COLO668 (cell line): ENCODE measurements around the gene SPEF1.
"Not testable (repeated sequence)": the region's sequence is repeated elsewhere in the genome, so short reads cannot be mapped to it uniquely, and the experiment has no call there.

Source experiments
- DNase-seq: peaks from one replicate; lab custom pipeline; 2025; ENCODE audit not compliant: unreplicated experiment; lab: John Stamatoyannopoulos, UW

SPEF1 gene

GRCh38 chr20:3789201-3789600, 8.0 kb upstream of the SPEF1 start:
- DNase-seq, result not testable (repeated sequence)

GRCh38 chr20:3788685-3789155, 7.5 kb upstream of the SPEF1 start:
- peak; percentile 38 for DNase-seq

DNA sequence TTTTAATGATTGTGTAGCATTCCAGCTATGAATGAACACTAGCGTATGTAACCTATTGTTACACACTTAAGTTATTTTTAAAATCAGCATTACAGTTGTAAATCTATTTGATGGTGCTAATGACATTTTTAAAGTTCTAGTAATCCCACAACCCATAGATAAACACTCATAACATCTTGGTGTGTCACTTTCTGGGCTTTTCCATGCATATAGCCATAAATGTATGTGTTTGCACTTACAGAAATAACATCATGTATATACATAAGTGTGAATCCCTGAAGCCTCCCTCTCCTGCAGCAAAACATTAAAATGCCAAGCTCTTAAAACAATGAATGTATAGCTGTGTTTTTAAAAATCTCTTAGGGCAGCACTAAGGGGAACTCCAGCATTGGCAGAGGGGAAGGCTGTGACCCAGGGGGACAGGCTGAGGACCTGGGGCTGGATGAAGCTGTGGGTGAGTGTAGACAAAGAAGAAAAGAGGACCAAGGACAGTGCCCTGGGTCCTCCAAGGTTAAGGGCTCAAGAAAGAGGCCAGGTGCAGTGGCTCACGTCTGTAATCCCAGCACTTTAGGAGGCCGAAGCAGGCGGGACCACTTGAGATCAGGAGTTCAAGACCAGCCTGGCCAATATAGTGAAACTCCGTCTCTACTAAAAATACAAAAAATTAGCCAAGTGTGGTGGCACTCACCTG, 6.2 kb upstream of the SPEF1 start:
- DNase-seq, result no peak

DNA sequence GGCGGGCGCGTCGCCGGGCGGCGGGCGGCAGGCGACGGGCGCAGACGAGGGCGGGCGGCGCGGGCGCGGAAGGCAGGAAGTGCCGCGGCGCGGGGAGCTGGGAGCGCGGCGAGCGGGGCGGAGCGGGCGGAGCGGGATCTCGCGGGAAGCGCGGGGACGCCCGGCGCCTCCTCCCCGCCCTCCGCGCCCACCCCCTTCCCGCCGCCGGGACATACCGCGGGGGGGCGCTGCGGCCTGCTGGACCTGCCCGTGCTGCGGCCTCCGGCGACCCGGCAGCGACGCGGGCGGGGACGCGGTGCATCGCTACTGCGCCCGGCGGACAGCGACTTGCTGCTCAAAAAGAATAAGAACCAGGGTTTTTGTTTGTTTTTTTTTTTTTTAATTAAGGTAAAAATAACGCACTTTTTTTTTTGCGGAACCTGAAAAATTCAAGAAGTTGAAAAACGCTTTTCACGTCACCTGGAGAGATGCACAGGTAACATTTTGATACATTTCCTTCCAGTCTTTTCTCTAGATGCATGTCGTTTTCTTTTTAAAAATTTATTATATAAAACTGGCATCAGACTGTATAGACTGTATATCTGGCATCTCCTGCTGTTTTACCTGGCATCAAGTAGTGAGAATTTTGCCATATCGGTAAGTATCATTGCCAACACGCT, 5.5 kb upstream of the SPEF1 start, which contains the start of gene CENPB:
Gene CENPB (minus strand): TSS at position 76 of the 659 bp plus-strand sequence. CDS start 257 bp downstream, outside the sequence.
- peak; percentile 98 for DNase-seq

GRCh38 chr20:3786126-3786484, 4.9 kb upstream of the SPEF1 start:
- peak; percentile 79 for DNase-seq

GRCh38 chr20:3785240-3786125, 4.2 kb upstream of the SPEF1 start:
- DNase-seq, result peak; percentile 70

- no peak for DNase-seq
Observed at GRCh38 chr20:3784863-3785239, 3.6 kb upstream of the SPEF1 start.

DNA sequence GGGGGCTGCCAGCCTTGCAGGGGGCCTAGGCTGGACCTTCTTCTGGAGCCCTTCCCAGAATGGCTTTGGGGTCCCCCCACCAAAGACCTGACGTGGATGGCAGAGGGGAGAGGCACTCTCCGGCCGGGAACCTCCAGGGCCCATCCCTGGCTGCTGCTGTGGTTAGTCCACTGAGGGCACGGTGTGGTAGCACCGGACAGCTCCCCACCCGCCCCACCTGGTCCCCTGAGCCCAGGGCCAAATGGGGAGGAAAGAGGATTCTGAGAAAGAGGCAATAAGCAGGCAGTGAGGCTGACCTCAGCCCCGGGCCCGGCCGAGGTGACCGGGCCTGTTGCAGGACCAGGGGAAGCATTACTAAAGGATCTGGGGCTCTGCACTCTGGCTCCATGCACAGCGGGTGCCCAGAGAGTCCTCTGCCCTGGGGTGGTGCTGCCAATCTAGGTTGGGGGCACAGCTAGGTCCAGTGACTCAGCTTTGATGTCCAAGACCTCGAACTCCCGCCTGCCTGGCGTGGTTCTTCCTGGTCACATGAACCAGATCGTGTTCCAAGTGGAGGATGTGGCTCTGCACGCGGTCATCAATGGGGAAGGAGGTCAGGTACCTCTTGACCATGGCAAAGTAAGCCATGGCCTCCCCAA, 3.1 kb upstream of the SPEF1 start:
- peak; percentile 40 for DNase-seq

DNA sequence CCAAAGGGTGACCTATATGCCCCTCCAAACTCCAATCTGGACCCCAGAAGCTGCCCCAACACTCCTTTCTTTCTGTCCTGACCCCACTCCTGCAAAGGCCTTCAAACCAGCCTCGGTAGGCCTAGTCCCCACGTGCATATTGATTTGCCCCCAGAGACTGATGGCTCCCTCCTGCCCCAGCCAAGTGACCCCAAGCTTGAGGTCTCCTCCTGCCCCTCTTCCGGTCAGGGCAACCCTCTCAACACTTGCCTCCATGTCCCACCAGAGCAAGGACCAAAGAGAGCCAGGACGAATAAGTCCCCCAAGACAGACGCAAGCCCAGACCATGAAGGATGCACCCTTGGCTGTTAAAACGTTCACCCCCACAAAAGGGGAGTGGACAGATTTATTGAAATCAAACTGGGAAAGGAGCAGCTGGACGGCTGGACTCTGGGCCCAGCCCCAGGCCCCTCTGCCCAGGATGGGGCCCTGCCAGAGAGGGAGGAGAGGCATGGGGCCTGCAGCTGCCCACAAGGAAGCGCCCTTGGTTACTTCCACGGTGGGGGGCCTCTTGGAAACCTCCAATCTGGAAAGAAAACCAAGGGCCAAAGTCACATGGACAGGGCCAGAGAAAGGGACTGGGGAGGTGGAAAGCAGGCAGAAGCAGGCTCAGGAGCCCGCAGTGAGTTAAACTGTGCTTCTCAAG, 2.4 kb upstream of the SPEF1 start:
- DNase-seq, result no peak

DNA sequence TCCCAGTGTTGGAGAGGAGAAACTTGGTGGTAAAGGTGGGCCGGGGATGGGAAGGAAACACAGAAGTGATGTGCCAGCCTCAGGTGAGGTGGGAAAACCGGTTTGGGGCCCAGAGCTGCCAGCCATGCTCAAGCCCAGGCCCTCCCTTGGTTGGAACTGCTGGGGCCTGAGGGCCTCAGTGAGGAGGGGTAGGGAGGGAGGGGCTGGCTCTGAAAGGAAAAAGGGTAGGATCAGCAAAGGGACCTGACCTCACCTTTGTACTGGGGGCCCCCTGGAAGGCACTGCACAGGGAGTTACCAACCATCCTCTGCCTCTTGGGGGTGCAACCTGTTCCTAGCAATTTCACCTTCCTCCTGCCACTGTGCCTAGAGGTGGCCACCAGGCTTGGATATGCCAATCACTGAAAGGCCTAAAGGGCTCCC, 1.8 kb upstream of the SPEF1 start:
- peak; percentile 26 for DNase-seq

GRCh38 chr20:3782597-3782996, 1.3 kb upstream of the SPEF1 start:
- no peak for DNase-seq

- no peak for DNase-seq
Observed at GRCh38 chr20:3778976-3779375, 2.3 kb downstream of the SPEF1 start.

DNA sequence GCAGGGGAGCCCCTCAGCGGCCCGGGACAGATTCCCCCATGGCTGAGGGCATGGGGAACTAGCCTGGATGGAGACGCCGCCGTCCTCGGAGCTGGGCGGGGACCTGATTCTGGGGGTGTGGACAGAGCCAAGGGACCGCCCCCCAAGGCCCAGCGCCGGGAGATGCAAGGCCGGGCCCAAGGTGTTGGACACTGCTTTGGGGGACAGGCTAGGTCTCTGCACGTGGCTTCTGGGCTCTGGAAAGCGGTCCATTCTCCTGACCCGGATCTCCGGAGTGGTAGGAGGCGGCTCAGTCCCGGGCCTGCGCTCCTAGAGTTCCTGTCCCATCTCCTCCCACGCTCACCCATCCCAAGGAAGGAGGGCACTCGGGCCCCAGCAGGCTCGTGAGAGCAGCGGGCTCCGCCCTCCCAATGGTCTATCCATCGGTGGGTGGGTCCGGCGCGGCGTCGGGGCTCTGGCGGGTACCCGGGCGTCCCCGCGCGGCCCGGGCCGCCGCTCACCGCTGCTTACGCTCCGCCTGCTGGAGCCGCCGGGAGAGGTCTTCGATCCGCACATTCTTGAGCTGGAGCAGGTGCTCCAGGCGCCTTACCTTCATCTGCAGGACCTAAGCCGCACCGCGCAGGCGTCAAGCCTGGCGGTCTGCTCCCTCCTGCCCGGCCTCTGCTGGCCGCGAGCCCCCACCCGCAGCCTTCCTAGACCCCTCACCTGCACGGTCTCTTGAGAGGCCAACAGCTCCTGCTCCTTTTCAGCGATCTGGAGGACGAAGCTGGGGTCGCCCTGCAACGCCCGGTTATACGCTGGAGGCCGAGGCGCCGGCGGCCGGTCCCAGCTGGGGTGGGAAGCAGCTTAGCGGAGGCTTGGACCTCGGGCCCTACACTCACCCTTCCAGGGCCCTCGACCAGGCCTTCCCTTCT, 3.3 kb downstream of the SPEF1 start:
- peak; percentile 55 for DNase-seq

- DNase-seq, result no peak
Observed at GRCh38 chr20:3777381-3777715, 3.9 kb downstream of the SPEF1 start.

- DNase-seq, result no peak
Observed at GRCh38 chr20:3775457-3776108, 5.7 kb downstream of the SPEF1 start.

DNA sequence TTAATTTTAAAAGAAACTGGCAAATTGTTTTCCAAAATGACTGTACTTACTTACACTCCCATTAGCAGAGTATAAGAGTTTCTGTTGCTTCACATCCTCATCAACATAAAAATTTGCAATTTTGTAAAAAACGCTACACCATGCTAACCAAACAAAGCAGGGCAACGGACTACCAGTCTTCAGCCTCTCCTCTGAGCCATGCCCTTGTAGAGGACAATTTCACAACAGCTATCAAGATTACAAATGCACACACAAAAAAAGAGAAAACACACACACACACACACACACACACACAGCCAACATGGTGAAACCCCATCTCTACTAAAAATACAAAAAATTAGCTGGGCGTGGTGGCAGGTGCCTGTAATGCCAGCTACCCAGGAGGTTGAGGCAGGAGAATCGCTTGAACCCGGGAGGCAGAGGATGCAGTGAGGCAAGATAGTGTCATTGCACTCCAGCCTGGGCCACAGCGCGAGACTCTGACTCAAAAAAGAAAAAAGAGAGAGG, 9.6 kb downstream of the SPEF1 start:
- no peak for DNase-seq

- DNase-seq, result peak; percentile 91
Observed at GRCh38 chr20:3768342-3769130, 12.7 kb downstream of the SPEF1 start.
